ENCODE data around the gene NOTCH2. TPM values are rescaled to one million over a fixed set of nuclear protein-coding genes. Genes with fewer than 3 reads are reported as not detected.

Gene NOTCH2
- total RNA-seq, 1 experiment from 2014 or later, result 55.7 TPM

DNA sequence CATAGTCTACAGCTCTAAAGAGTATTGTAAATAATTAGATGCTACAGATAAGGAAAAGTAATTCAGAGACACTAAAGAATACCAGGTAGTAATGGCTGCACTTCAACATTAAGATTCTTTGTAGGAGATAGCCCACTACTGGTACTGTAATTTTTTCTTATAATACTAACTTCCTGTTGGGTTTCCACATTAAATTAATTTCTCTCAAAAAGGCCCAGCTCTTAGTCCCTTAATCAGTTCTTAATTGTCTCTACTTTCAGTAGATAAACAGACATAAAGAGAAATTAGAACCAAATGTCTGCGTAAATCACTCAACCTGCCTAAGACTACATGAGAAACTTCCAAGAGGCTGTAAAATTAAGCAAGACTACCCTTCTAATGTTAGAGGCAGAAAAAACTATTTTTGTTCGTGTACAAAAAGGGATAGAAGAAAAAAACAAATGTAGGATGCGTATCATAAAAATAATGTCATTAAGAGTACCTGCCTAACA is 83.4 kb downstream of the NOTCH2 start:
- POLR2A ChIA-PET (ENCODE audit: low non-redundant PET), result no interaction called here
- BruUV-seq (replicated peaks), result no TSS peak
- H3K4me3 ChIP-seq (ENCODE audit: low read depth, low read length, poor library complexity, severe bottlenecking), result no peak overlapping the region
- no peak overlapping the region for H3K27ac ChIP-seq (ENCODE audit: low read depth, low read length, poor library complexity, severe bottlenecking)
- no peaks in the 10 kb centered on the region for H3K9me3 ChIP-seq (ENCODE audit: low read depth, low read length, poor library complexity, severe bottlenecking)
- peaks cover 7% of the 10 kb centered on the region for H3K36me3 ChIP-seq (ENCODE audit: insufficient read depth, low read length, poor library complexity, severe bottlenecking)
- TF ChIP-seq, protein P1, sequence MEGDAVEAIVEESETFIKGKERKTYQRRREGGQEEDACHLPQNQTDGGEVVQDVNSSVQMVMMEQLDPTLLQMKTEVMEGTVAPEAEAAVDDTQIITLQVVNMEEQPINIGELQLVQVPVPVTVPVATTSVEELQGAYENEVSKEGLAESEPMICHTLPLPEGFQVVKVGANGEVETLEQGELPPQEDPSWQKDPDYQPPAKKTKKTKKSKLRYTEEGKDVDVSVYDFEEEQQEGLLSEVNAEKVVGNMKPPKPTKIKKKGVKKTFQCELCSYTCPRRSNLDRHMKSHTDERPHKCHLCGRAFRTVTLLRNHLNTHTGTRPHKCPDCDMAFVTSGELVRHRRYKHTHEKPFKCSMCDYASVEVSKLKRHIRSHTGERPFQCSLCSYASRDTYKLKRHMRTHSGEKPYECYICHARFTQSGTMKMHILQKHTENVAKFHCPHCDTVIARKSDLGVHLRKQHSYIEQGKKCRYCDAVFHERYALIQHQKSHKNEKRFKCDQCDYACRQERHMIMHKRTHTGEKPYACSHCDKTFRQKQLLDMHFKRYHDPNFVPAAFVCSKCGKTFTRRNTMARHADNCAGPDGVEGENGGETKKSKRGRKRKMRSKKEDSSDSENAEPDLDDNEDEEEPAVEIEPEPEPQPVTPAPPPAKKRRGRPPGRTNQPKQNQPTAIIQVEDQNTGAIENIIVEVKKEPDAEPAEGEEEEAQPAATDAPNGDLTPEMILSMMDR (conservative IDR thresholded peaks at IDR 0.05; ENCODE audit: low read depth, low read length), result no peak
- no peak for TF ChIP-seq EZH2 (IDR thresholded peaks at IDR 0.05; ENCODE audit: borderline replicate concordance, low read depth, low read length, poor library complexity, severe bottlenecking)
- H3K27me3 ChIP-seq (replicated peaks; ENCODE audit: insufficient read depth, low read depth, low read length, poor library complexity), result no peaks in the 10 kb centered on the region
- DNase-seq (ENCODE audit: low spot score), result no peak
- intact Hi-C loops (cut with micrococcal nuclease; ENCODE audit: unreplicated experiment), result no loop called here
- CTCF ChIA-PET, result no interaction called here
- peaks cover 6% of the 10 kb centered on the region for H3K4me1 ChIP-seq (ENCODE audit: insufficient read depth, low read length, poor library complexity, severe bottlenecking)

DNA sequence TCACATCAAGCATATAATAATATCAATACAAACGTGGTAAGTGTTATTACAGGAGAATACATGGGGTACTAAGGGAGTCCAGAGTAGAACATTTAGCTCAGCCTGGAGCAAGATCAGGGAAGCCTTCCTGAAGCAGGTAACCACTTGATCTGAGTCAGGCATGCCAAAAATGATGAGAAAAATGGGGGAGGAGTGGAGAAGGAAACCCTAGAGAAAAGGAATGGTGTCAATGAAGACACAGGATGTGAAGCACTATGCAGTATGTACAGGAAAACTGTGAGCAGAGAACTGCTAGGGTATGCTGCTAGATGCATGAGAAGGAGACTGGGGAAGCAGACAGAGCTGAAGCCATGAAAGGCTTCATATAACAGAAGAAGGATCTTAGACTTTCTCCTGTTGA is 84.7 kb downstream of the NOTCH2 start:
- POLR2A ChIA-PET (ENCODE audit: low non-redundant PET), result no interaction called here
- no TSS peak for BruUV-seq (replicated peaks)
- Histone ChIP-seq H3K36me3 (ENCODE audit: insufficient read depth, low read length, poor library complexity, severe bottlenecking) (peaks cover 7% of the 10 kb centered on the region), H3K27ac (ENCODE audit: low read depth, low read length, poor library complexity, severe bottlenecking) (no peak overlapping the region), H3K4me3 (ENCODE audit: low read depth, low read length, poor library complexity, severe bottlenecking) (no peak overlapping the region), H3K27me3 (replicated peaks; ENCODE audit: insufficient read depth, low read depth, low read length, poor library complexity) (no peaks in the 10 kb centered on the region), H3K9me3 (ENCODE audit: low read depth, low read length, poor library complexity, severe bottlenecking) (no peaks in the 10 kb centered on the region), H3K4me1 (ENCODE audit: insufficient read depth, low read length, poor library complexity, severe bottlenecking) (peaks cover 6% of the 10 kb centered on the region)
- intact Hi-C loops (cut with micrococcal nuclease; ENCODE audit: unreplicated experiment), result no loop called here
- CTCF ChIA-PET, result no interaction called here
- TF ChIP-seq EZH2 (IDR thresholded peaks at IDR 0.05; ENCODE audit: borderline replicate concordance, low read depth, low read length, poor library complexity, severe bottlenecking), result no peak
- TF ChIP-seq, protein P1 (conservative IDR thresholded peaks at IDR 0.05; ENCODE audit: low read depth, low read length), result no peak
- DNase-seq (ENCODE audit: low spot score), result no peak

DNA sequence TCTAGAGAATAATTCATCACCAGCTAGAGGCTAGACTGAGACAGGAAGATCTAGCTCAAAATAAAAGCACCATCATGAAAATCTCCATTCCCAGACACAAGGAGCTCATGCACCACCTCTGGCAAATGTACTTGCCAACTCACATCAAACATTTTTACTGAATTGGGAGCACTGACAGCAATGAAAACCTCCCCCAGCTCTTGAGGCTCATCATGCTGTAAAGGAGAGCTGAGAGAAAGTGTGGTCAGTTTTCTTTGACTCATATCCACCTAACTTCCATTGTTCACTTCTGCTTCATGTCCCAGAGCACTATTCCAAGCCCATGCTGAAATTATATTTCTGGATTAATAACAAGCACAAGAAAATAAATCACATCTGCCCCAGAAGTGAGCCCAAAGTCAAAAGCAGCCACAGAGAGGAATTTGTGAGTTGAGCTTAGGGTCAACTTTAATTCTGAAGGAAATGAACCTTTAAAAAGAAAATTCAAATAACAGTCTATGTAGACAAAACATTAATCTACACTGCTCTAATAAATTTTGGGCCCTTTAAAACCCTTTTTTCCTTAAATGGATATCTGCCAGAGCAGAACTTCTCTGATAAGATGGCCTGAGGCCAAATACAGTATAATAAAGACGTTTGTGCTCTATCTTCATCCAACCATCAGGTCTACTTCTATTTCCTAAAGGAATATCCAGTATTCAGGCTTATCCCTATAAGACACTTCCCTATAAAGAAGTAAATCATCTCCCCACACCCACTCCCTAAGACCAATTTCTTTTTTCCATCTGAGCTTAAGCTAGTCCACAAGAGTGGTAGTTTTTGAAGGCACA is 87.3 kb downstream of the NOTCH2 start:
- peaks cover 6% of the 10 kb centered on the region for H3K4me1 ChIP-seq (ENCODE audit: insufficient read depth, low read length, poor library complexity, severe bottlenecking)
- no peak for TF ChIP-seq EZH2 (IDR thresholded peaks at IDR 0.05; ENCODE audit: borderline replicate concordance, low read depth, low read length, poor library complexity, severe bottlenecking)
- TF ChIP-seq, protein P1 (conservative IDR thresholded peaks at IDR 0.05; ENCODE audit: low read depth, low read length), result no peak
- H3K27me3 ChIP-seq (replicated peaks; ENCODE audit: insufficient read depth, low read depth, low read length, poor library complexity), result no peaks in the 10 kb centered on the region
- no TSS peak for BruUV-seq (replicated peaks)
- no peak overlapping the region for H3K27ac ChIP-seq (ENCODE audit: low read depth, low read length, poor library complexity, severe bottlenecking)
- ChIA-PET CTCF (no interaction called here), POLR2A (ENCODE audit: low non-redundant PET) (no interaction called here)
- H3K36me3 ChIP-seq (ENCODE audit: insufficient read depth, low read length, poor library complexity, severe bottlenecking), result peaks cover 7% of the 10 kb centered on the region
- no peak for DNase-seq (ENCODE audit: low spot score)
- H3K9me3 ChIP-seq (ENCODE audit: low read depth, low read length, poor library complexity, severe bottlenecking), result no peaks in the 10 kb centered on the region
- intact Hi-C loops (cut with micrococcal nuclease; ENCODE audit: unreplicated experiment), result no loop called here
- H3K4me3 ChIP-seq (ENCODE audit: low read depth, low read length, poor library complexity, severe bottlenecking), result no peak overlapping the region
